Body of pancreas (tissue), 4 donors: ENCODE results near the gene AHI1.

Experiments
- CTCF ChIP-seq, 7 experiments: fragments of 450-650 bp in 4 of 7; fragments of 200-600 bp in 3 of 7; sonication (generic) in 3 of 7; IDR thresholded peaks; one replicate each; pipeline ENCODE4 v1.5.1; 2016 to 2019; ENCODE audit warnings: antibody characterized with exemption in 7 of 7
- POLR2A ChIP-seq, 3 donors: fragments of 450-650 bp; IDR thresholded peaks; one replicate each; pipeline ENCODE4 v1.6.1; 2016; ENCODE audit warnings: antibody characterized with exemption in 3 of 3, mild to moderate bottlenecking in 2 of 3

- TF ChIP-seq CTCF (IDR thresholded peaks at IDR 0.05) = no peak
- no peak for TF ChIP-seq POLR2A (IDR thresholded peaks at IDR 0.05)
These were observed 192.7 kb downstream of the AHI1 start for GRCh38 chr6:135304883-135305282.
